Stimulated activated CD4-positive, alpha-beta T cell treated with anti-CD3 and anti-CD28 coated beads, Interleukin-12 subunit alpha, Interleukin-12 subunit beta, amount 100 ng/mL, for 48 hours (primary cell): Measurements from ENCODE around the gene SPTBN4.
"Not testable (repeated sequence)": the region's sequence is repeated elsewhere in the genome, so short reads cannot be mapped to it uniquely, and the experiment has no call there.

Source experiments
- DNase-seq, 3 donors: peaks; one replicate each; pipeline ENCODE4 v3.0.0-alpha.2; 2020; ENCODE audit warnings: low read depth in 2 of 3, low spot score in 1 of 3

SPTBN4 gene

DNA sequence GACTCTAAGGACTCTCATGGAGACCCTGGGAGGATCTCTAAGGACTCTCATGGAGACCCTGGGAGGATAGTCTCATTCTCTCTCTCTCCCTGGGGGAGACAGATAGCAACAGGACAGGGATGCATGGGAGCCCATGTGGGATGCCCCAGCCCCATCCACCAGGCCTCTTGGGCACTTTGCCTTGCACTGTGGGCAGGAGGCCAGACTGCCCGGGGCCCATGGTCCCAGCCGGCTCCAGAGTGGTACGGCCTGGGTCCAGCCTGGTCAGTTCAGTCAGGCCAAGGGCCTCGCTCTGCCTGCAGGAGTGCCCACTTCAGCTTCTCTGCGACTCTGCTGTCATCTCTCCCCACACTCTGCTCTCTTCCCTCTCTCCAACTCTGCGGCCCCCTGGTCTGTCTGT lies 61.3 kb downstream of the SPTBN4 start:
- no peak for DNase-seq

DNA sequence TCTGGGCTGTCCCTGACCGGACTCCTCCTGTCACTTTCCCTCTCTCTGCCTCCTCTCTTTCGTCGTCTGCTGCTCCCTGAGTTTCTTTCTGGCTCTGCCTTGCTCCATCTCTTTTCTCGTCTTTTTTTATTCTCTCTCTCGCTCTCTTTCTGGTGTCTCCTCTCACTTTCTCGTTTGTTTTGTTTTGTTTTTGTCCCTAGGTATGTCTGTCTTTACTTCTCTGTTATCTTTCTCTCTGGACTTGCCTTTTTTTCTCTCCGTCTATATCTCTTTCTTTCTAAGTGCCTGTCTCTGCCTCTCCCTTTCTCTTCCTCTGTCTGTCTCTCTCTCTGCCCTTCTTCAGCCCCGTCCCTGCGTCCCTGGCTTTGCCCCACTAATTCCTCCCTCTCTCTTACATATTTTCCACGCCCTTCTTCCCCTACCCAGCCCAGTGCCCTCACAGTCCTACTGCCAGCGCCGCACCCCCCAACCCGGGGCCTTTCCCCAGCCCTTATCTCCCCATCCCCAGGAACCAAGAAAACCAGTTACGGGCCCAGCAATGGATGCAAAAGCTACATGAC lies 61.8 kb downstream of the SPTBN4 start:
- no peak for DNase-seq

DNA sequence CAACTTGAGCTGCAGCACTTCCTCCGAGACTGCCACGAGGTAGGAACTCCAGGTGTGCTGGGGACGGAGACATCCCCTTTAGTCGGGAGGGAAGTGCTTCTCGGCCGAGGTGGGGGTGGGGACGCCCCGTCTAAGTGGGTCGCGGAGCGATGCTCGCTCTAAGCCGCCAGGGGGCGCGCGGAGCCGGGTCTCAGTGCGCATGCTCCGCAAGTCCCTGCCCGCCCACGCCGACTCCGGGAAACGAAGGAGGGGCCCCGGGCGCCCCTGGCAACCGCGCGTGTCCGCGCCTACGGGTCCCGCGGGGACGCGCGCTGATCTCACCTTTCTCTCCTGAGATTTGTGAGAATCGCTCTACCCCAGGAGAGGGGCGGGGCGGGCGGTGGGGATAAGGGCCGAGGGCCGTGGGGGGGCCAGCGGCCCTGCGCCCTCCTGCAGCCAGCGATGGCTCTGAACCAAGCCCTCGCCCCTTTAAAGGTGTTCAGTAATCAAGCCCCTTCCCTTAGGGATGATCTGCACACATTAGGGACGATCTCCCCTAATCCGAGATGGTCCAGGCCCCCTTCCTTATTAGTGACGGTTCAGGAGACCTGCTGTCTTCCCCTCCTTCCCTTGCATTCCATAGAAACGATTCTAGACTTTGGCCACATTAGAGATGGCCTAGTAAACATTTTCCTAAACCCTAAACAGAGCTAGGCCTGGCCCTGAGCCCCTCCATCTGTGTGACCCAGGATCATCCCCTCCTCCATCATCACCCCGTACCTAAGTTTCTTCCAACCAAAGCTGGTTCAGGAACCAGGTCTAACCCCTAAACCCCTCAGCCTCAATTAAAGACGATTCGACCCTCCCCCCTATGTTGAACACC lies 62.5 kb downstream of the SPTBN4 start:
- peak; percentile 82 to 88 (median 83) for DNase-seq

DNA sequence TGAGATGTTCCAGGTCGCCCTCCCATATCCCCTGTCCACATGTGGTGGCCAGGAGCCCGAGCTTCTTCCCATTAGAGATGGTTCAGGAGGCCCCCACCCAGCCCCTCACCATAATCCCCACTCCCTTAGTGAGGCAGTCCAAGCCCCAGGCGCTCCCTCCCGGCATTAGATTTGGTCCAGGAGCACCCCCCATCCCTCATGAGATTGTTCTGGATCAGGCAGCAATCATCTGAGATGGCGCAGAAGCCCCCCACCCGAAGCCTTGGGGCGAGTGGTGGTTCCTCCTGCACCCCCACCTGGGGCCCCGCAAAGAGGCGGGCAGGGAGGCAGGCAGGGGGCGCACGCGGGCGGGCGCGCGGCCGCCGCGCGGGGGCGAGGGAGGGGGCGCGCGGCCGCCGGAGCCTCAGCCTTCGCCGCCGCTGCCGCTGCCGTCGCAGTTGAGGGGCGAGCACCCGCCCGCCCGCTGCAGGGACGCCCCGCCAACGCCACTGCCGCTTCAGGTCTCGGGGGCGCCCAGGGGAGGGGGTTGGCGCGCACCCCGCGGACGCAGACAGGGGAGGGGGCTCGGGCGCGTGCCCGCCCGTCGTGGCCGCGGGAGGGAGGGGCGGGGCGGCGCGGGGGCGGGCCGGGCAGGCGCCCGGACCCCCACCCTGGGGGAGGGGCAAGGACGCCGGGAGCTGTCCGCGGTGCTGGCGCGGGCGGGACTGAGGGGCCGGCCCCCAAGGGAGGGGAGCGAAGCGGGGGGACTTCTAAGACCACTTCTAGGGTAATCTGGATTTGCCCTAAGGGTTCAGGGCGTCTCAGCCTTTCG lies 63.5 kb downstream of the SPTBN4 start:
- DNase-seq, result no peak

DNA sequence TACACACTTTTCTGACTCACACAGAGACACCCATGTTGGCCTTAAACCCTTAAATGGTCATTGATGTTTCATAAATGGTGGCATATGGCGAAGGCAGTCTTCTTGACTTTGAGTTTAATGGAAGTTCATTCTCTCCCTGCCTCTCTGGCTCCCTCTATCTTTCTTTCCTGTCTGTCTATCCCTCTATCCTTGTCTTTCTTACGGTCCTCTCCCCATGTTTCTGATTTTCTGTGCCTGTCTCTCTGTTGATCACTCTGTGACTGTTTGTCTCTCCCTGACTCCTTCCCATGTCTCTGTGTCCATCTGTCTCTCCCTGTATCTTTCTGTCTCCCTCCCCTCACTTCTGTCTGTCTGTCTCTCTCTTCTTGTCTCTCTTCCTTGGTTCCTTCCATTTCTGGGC lies 66.7 kb downstream of the SPTBN4 start:
- no peak for DNase-seq

DNA sequence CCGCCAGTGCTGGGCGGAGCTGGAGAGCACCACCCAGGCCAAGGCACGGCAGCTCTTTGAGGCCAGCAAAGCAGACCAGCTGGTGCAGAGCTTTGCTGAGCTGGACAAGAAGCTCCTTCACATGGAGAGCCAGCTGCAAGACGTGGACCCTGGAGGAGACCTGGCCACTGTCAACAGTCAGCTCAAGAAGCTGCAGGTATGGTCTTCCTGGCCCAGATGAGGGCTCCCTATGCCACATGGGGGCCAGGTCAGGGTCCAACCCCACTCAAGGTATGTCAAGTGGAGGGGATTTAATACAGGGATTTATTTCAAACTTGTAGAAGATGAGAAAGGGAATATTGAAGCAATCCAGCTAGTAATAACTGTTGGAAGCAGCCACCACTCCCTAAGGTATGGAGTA lies 67.3 kb downstream of the SPTBN4 start:
- DNase-seq, result no peak

DNA sequence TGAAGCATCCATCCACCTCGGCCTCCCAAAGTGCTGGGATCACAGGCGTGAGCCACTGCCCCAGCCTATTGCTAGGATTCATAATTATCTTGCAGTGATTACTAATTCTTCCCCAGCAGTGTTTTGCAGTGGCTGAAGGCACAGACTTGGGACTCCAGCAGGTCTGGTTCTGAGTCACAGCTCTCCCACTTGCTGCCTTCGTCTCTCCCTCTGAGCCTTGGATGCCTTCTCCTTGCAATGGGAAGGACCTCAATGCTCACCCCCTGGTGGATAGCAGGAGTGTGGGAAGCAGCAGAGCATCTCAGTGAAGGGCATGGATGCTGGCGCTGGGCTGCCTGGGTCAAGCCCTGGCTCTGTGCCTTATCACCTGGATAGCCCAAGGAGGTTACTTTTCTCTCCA lies 72.3 kb downstream of the SPTBN4 start:
- no peak for DNase-seq

DNA sequence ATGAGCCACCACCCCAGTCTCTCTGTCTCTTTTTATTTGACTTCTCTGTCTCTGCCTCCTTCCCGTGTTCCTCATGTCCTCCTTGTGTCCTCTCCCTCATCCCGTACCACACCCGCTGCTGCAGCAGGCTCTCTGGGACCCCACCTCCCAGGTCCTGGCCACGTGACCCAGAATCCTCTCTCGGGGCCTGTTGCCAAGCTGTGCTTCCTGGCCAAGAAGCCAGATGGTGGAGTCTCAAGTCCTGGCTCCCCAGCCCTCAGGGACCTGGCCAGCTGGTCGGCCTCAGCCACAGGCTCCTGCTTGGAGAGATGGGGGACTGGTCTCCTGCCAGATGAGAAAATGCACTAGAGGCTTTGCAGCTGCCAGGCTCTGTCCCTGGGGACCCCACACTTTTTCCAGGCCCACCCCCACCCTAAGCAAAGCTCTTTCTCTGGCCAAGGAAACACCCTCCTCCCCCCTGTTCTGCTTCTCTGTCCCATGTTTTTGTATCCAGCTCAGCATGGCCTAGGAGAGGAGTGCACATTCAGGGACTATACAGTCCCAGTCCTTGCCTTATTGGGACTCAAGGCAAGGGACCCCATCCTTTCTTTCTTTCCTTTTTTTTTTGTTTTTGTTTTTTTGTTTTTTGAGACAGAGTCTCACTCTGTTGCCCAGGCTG lies 75.5 kb downstream of the SPTBN4 start:
- DNase-seq, result no peak

DNA sequence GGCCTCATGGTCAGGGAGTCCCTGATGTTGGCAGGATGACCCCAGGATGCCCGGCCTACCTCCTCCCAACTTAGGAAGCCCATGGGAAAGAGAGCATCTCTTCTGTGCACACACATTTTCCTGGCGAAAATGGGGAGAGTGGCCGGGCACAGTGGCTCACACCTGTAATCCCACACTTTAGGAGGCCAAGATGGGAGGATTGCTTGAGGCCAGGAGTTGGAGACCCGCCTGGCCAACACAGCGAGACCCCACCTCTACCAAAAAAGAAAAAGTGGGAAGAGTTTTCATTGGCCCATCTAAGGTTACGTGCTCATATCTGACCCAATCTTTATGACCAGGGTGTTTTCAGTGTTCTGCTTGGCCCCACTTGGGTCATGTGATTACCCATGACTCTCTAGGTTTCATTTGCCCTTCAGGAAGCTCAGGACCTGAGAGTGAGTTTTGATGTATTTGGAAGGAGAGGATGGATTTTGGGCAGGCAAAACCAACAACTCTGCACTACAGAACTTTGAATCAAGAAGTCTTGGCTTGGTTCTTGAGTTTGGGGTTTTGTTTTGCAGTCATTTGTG lies 76.3 kb downstream of the SPTBN4 start:
- DNase-seq, result no peak

DNA sequence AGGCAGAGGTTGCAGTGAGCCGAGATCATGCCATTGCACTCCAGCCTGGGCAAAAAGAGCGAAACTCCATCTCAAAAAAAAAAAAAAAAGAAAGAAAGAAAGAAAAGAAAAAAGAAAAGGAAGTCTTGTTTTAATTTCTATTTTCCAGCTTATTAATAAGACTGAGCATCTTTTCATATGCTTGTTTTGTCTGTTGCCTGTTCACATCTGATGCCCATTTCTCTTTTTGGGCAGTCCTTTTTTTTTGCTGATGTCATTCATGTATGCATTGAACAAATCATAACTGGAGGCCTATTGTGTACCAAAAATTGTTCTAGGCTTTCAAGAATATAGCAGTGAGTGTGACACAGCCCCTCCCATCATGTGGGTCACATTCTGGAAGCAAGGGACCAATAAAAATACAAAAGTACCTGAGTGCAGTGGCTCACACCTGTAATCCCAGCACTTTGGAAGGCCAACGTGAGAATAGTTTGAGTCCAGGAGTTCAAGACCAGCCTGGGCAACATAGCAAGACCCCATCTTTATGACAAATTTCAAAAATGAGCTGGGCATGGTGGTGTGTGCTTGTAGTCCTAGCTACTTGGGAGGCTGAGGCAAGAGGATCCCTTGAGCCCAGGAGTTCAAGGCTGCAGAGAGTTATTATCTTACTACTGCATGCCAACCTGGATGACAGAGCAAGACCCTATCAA lies 79.5 kb downstream of the SPTBN4 start:
- DNase-seq, result not testable (repeated sequence)

DNA sequence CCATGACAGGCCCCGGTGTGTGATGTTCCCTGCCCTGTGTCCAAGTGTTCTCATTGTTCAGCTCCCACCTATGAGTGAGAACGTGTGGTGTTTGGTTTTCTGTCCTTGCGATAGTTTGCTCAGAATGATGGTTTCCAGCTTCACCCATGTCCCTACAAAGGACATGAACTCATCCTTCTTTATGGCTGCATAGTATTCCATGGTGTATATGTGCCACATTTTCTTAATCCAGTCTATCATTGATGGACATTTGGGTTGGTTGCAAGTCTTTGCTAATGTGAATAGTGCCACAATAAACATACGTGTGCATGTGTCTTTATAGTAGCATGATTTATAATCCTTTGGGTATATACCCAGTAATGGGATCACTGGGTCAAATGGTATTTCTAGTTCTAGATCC lies 80.4 kb downstream of the SPTBN4 start:
- DNase-seq, result not testable (repeated sequence)

DNA sequence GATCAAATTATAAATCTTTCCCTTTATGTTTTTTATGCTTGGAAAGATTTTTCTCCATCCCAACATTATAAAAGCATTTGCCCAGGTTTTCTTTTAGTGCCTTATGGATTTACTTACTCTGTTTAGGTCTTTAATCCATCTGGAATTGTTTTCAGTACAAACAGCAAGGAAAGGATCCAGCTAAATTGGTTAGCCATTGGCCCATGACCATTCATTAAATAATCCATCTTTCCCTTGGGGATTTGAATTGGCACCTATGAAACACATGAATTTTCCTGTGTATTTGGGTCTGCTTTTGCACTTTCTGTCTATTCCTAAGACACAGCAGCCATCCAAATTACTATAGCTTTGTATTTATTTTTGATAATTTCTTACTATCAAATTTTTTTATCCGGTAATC lies 81.0 kb downstream of the SPTBN4 start:
- DNase-seq, result no peak

DNA sequence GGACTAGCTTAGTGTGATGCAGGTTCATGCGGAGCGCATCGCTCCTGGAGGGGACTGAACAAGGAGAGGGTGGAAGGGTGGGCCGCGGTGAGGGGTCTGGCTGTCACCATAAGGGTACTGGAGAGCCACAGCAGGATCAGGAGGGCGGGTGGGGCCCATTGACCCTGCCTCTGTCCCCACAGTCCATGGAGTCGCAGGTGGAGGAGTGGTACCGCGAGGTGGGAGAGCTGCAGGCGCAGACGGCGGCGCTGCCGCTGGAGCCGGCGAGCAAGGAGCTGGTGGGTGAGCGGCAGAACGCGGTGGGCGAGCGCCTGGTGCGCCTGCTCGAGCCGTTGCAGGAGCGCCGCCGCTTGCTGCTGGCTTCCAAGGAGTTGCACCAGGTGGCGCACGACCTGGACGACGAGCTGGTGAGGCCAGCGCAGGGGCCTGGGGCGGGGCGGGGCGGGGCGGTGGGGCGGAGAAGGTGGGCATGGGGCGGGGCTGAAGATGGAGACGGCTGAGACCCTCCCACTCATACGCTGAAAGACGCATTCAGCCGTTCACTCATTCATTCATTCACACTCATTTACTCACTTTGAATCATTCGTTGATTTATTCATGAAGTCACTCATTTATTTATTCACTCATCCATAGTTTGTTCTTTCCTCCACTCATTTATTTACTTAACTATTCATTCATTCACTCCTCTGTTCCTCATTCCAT lies 82.4 kb downstream of the SPTBN4 start:
- peak; percentile 52 to 69 (median 57) for DNase-seq

DNA sequence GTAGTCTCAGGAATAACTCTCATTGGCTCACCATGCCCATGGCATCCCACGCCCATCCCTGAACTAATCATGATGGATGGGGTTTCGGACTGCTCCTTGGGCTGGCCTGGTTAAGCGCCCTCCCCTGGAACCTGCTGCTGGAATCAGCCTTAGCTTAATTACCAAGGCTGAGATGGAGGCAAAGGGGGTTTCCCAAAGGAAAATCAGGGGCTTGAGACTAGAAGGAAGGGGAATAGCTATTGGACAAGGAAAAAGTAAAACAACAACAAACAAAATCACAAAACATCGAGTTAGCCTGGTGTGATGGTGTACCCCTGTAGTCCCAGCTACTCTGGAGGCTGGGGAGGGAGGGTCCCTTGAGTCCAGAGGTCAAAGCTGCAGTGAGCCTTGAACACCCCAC lies 84.2 kb downstream of the SPTBN4 start:
- DNase-seq, result no peak

DNA sequence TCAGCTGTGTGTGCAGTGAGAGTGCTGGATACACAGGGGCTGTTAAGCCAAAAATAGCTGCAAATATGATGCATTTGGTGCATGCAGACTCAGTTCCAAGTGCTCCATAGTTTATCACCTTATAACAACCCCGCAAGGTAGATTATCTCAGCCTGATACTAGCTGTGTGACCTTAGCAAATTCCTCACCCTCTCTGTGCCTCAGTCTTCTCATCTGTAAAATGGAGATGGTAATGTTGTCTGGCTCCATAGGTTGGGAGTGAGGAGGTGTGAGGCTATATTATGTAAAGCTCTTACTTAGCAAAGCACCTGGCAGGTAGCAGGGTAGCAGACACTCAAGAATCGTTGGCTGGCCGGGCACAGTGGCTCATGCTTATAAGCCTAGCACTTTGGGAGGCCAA lies 86.0 kb downstream of the SPTBN4 start:
- DNase-seq, result no peak

DNA sequence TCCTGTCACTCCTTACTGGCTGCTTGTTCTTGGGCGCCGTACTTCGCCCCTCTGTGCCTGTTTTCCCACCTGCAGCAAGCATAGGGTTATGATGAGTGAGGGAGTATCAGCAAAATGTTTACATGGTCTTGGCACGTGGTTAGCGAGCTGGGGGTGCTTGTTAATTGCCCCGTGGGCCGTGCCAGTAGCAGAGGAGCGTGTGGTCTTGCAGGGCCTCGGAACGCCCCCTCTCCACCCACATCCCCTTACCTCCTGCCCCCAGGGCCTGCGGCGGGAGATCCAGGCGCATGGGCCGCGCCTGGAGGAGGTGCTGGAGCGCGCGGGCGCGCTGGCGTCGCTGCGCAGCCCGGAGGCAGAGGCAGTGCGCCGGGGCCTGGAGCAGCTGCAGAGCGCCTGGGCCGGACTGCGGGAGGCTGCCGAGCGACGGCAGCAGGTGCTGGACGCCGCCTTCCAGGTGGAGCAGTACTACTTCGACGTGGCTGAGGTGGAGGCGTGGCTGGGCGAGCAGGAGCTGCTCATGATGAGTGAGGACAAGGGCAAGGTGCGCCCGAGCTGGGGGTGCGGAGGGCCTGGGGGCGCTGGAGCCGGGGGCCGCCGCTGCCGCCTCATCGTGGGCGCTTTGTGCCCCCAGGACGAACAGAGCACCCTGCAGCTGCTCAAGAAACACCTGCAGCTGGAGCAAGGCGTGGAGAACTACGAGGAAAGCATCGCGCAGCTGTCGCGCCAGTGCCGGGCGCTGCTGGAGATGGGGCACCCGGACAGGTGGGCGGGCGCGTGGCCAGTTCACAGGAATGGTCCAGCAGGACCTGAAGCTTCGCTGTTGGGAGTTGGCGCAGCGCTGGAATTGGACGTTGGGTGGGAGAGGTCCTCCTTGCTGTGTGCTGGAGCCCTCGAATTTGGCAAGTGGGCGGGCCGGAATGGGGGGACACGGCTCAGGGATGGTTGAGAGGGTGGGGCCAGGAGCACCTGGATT lies 87.4 kb downstream of the SPTBN4 start:
- DNase-seq, result no peak

DNA sequence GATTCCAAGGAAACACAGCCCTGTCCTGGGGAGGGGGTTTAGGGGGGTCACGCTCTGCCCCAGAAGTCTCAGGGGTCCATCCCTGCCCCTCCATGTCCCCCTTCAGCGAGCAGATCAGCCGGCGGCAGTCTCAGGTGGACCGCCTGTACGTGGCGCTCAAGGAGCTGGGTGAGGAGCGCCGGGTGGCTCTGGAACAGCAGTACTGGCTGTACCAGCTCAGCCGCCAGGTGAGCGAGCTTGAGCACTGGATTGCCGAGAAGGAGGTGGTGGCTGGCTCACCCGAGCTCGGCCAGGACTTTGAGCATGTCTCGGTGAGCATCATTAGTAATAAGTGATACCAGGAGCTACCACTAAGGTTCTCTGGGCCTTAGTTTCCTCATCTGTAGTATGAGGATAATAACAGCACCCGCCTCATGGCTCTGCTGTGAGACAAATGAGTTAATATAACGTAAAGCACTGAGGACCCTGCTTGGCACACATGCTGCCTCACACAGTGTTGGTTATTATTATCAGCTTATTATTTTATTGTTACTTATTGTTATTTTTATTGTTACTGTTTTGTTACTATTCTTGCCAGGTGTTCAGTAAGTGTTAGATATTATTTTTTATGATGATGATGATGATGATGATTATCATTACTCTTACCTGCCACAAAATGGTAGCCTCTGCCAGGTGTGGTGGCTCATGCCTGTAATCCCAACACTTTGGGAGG lies 89.3 kb downstream of the SPTBN4 start:
- no peak for DNase-seq

DNA sequence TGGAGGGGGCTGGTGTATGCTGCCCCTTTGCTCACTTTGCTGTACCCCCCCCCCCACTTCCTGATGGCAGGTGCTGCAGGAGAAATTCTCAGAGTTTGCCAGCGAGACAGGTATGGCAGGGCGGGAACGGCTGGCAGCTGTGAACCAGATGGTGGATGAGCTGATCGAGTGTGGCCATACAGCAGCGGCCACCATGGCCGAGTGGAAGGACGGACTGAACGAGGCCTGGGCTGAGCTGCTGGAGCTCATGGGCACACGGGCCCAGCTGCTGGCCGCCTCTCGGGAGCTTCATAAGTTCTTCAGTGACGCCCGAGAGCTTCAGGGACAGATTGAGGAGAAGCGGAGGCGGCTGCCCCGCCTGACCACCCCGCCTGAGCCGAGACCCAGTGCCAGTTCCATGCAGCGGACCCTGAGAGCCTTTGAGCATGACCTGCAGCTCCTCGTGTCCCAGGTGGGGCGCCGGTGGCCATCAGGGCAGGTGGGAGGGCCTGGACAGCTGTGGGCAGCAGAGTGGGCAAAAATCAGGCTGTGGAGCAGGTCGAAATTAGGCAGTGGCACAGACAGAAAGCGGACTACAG lies 90.2 kb downstream of the SPTBN4 start:
- DNase-seq, result no peak
